Activated naive CD4-positive, alpha-beta T cell treated with anti-CD3 and anti-CD28 coated beads for 36 hours (primary cell): ENCODE results near the gene AK9. TPM values are rescaled to one million over a fixed set of nuclear protein-coding genes. Genes with fewer than 3 reads are reported as not detected.

Experiments
- CTCF ChIA-PET: fragments of 350-600 bp; sonication (Branson Sonifier 250); formaldehyde crosslinking; loops from one replicate; lab custom pipeline; 2021; ENCODE audit warnings: antibody characterized with exemption; lab: Charles Lee
- DNase-seq: peaks from one replicate; pipeline ENCODE4 v3.0.0-alpha.2; 2020
- H3K27ac Mint-ChIP-seq: one replicate; pipeline ENCODE4 v1.8.0; 2021; ENCODE audit warnings: mild to moderate bottlenecking, mixed read lengths
- H3K27me3 Mint-ChIP-seq: one replicate; pipeline ENCODE4 v1.8.0; 2021; ENCODE audit warnings: low read depth, mixed read lengths
- H3K36me3 Mint-ChIP-seq: one replicate; pipeline ENCODE4 v1.8.0; 2021; ENCODE audit warnings: low read depth, mixed read lengths
- H3K4me1 Mint-ChIP-seq: one replicate; pipeline ENCODE4 v1.8.0; 2021; ENCODE audit warnings: low read depth, mixed read lengths
- H3K4me3 Mint-ChIP-seq: one replicate; pipeline ENCODE4 v1.8.0; 2021; ENCODE audit warnings: mild to moderate bottlenecking, moderate library complexity, mixed read lengths
- H3K9me3 Mint-ChIP-seq: one replicate; pipeline ENCODE4 v1.8.0; 2021; ENCODE audit warnings: mixed read lengths
- intact Hi-C: fragments of 100-400 bp; cut with micrococcal nuclease; formaldehyde crosslinking; loops from one replicate; pipeline ENCODE4 v1.15.1; 2023
- total RNA-seq, 2 experiments: library from RNA; stranded (reverse); gene quantifications; one replicate each; pipeline ENCODE4 v1.2.3, GENCODE V29; 2021

AK9 gene
- total RNA-seq, 2 experiments from 2014 or later, result 1.7 TPM

- Mint-ChIP-seq H3K27me3 (no peaks in the 10 kb centered on the region), H3K36me3 (no peaks in the 10 kb centered on the region), H3K4me3 (no peak overlapping the region), H3K4me1 (no peaks in the 10 kb centered on the region), H3K27ac (no peak overlapping the region), H3K9me3 (peaks cover 1% of the 10 kb centered on the region)
- intact Hi-C loops, result no loop called here
- no peak for DNase-seq
- CTCF ChIA-PET, result no interaction called here
Measured at GRCh38 chr6:109506841-109507240, 184.2 kb downstream of the AK9 start.

- no peaks in the 10 kb centered on the region for H3K27me3 Mint-ChIP-seq
- H3K36me3 Mint-ChIP-seq, result no peaks in the 10 kb centered on the region
- CTCF ChIA-PET, result no interaction called here
- peaks cover 1% of the 10 kb centered on the region for H3K9me3 Mint-ChIP-seq
- no peak overlapping the region for H3K4me3 Mint-ChIP-seq
- no peak for DNase-seq
- no peak overlapping the region for H3K27ac Mint-ChIP-seq
- H3K4me1 Mint-ChIP-seq, result no peaks in the 10 kb centered on the region
- intact Hi-C loops, result no loop called here
Measured at GRCh38 chr6:109506314-109506713, 184.7 kb downstream of the AK9 start.

- no peaks in the 10 kb centered on the region for H3K9me3 Mint-ChIP-seq
Measured at GRCh38 chr6:109503327-109504224, 187.4 kb downstream of the AK9 start.

GRCh38 chr6:109498936-109499335 lies 192.1 kb downstream of the AK9 start:
- CTCF ChIA-PET, result interaction anchor here (1.4 kb wide), 1 partner anchor 10 kb away, joined by 3 read pairs; no protein-coding TSS in a partner anchor
- Mint-ChIP-seq H3K27me3 (no peaks in the 10 kb centered on the region), H3K36me3 (no peaks in the 10 kb centered on the region), H3K27ac (no peak overlapping the region), H3K9me3 (no peaks in the 10 kb centered on the region), H3K4me1 (peaks cover 10% of the 10 kb centered on the region), H3K4me3 (no peak overlapping the region)
- intact Hi-C loops, result no loop called here
- no peak for DNase-seq

More at GRCh38 chr6:109503327-109504224, 187.4 kb downstream of the AK9 start:
- H3K27me3 Mint-ChIP-seq, result no peaks in the 10 kb centered on the region
- H3K36me3 Mint-ChIP-seq, result no peaks in the 10 kb centered on the region
- H3K4me1 Mint-ChIP-seq, result no peaks in the 10 kb centered on the region
- CTCF ChIA-PET, result no interaction called here
- intact Hi-C loops, result no loop called here
- DNase-seq, result no peak
- no peak overlapping the region for H3K27ac Mint-ChIP-seq
- no peak overlapping the region for H3K4me3 Mint-ChIP-seq

- Mint-ChIP-seq H3K9me3 (no peaks in the 10 kb centered on the region), H3K27me3 (no peaks in the 10 kb centered on the region)
Measured at GRCh38 chr6:109498052-109498451, 192.9 kb downstream of the AK9 start.

GRCh38 chr6:109496036-109496772 lies 194.8 kb downstream of the AK9 start:
- intact Hi-C loops, result no loop called here
- Mint-ChIP-seq H3K9me3 (no peaks in the 10 kb centered on the region), H3K27ac (no peak overlapping the region), H3K27me3 (no peaks in the 10 kb centered on the region), H3K36me3 (no peaks in the 10 kb centered on the region), H3K4me1 (peaks cover 21% of the 10 kb centered on the region), H3K4me3 (no peak overlapping the region)
- no peak for DNase-seq
- CTCF ChIA-PET, result interaction anchor here (0.6 to 1.4 kb wide), 3 partner anchors 30 to 544 kb away, joined by 3 to 5 read pairs (median 3); no protein-coding TSS in a partner anchor

More at GRCh38 chr6:109498052-109498451, 192.9 kb downstream of the AK9 start:
- intact Hi-C loops, result no loop called here
- CTCF ChIA-PET, result no interaction called here
- Mint-ChIP-seq H3K4me3 (no peak overlapping the region), H3K36me3 (no peaks in the 10 kb centered on the region), H3K27ac (no peak overlapping the region), H3K4me1 (peaks cover 13% of the 10 kb centered on the region)
- DNase-seq, result no peak

GRCh38 chr6:109493865-109494264 lies 197.1 kb downstream of the AK9 start:
- H3K27ac Mint-ChIP-seq, result no peak overlapping the region
- no peaks in the 10 kb centered on the region for H3K9me3 Mint-ChIP-seq
- no peaks in the 10 kb centered on the region for H3K36me3 Mint-ChIP-seq
- H3K4me1 Mint-ChIP-seq, result peaks cover 32% of the 10 kb centered on the region
- intact Hi-C loops, result no loop called here
- H3K4me3 Mint-ChIP-seq, result no peak overlapping the region
- CTCF ChIA-PET, result no interaction called here
- no peaks in the 10 kb centered on the region for H3K27me3 Mint-ChIP-seq
- DNase-seq, result no peak

GRCh38 chr6:109491207-109491938 lies 199.6 kb downstream of the AK9 start:
- no peaks in the 10 kb centered on the region for H3K9me3 Mint-ChIP-seq
- peak; percentile 25 for DNase-seq
- H3K4me3 Mint-ChIP-seq, result no peak overlapping the region
- H3K36me3 Mint-ChIP-seq, result no peaks in the 10 kb centered on the region
- CTCF ChIA-PET, result interaction anchor here (0.8 to 1.7 kb wide), 2 partner anchors 108 to 548 kb away, joined by 3 to 10 read pairs; no protein-coding TSS in a partner anchor
- intact Hi-C loops, result loop anchor here (2.0 kb wide), 1 partner anchor 21 kb away; no protein-coding TSS in a partner anchor
- peak overlapping the region; percentile 25 for H3K27ac Mint-ChIP-seq
- peaks cover 25% of the 10 kb centered on the region for H3K4me1 Mint-ChIP-seq
- H3K27me3 Mint-ChIP-seq, result no peaks in the 10 kb centered on the region

- Mint-ChIP-seq H3K4me1 (peaks cover 22% of the 10 kb centered on the region), H3K36me3 (no peaks in the 10 kb centered on the region), H3K4me3 (no peak overlapping the region), H3K9me3 (no peaks in the 10 kb centered on the region), H3K27me3 (no peaks in the 10 kb centered on the region), H3K27ac (no peak overlapping the region)
- CTCF ChIA-PET, result interaction anchor here (0.8 to 1.7 kb wide), 2 partner anchors 108 to 549 kb away, joined by 3 to 10 read pairs; no protein-coding TSS in a partner anchor
- intact Hi-C loops, result loop anchor here (2.0 kb wide), 1 partner anchor 22 kb away; no protein-coding TSS in a partner anchor
- no peak for DNase-seq
Measured at GRCh38 chr6:109490713-109491112, 200.3 kb downstream of the AK9 start.

- intact Hi-C loops, result no loop called here
- CTCF ChIA-PET, result no interaction called here
- H3K4me1 Mint-ChIP-seq, result peaks cover 24% of the 10 kb centered on the region
Measured at GRCh38 chr6:109488001-109488400, 203.0 kb downstream of the AK9 start.

GRCh38 chr6:109486068-109486467 lies 204.9 kb downstream of the AK9 start:
- H3K36me3 Mint-ChIP-seq, result peaks cover 9% of the 10 kb centered on the region

More at GRCh38 chr6:109488001-109488400, 203.0 kb downstream of the AK9 start:
- no peak for DNase-seq
- no peaks in the 10 kb centered on the region for H3K36me3 Mint-ChIP-seq
- H3K27me3 Mint-ChIP-seq, result no peaks in the 10 kb centered on the region
- H3K27ac Mint-ChIP-seq, result no peak overlapping the region
- H3K9me3 Mint-ChIP-seq, result no peaks in the 10 kb centered on the region
- H3K4me3 Mint-ChIP-seq, result no peak overlapping the region

More at GRCh38 chr6:109486068-109486467, 204.9 kb downstream of the AK9 start:
- no peak overlapping the region for H3K4me3 Mint-ChIP-seq
- H3K4me1 Mint-ChIP-seq, result peaks cover 24% of the 10 kb centered on the region
- no peak for DNase-seq
- intact Hi-C loops, result no loop called here
- no peaks in the 10 kb centered on the region for H3K27me3 Mint-ChIP-seq
- no peak overlapping the region for H3K27ac Mint-ChIP-seq
- CTCF ChIA-PET, result no interaction called here
- H3K9me3 Mint-ChIP-seq, result no peaks in the 10 kb centered on the region
